ENCODE results near the gene SH3RF3.

DNA sequence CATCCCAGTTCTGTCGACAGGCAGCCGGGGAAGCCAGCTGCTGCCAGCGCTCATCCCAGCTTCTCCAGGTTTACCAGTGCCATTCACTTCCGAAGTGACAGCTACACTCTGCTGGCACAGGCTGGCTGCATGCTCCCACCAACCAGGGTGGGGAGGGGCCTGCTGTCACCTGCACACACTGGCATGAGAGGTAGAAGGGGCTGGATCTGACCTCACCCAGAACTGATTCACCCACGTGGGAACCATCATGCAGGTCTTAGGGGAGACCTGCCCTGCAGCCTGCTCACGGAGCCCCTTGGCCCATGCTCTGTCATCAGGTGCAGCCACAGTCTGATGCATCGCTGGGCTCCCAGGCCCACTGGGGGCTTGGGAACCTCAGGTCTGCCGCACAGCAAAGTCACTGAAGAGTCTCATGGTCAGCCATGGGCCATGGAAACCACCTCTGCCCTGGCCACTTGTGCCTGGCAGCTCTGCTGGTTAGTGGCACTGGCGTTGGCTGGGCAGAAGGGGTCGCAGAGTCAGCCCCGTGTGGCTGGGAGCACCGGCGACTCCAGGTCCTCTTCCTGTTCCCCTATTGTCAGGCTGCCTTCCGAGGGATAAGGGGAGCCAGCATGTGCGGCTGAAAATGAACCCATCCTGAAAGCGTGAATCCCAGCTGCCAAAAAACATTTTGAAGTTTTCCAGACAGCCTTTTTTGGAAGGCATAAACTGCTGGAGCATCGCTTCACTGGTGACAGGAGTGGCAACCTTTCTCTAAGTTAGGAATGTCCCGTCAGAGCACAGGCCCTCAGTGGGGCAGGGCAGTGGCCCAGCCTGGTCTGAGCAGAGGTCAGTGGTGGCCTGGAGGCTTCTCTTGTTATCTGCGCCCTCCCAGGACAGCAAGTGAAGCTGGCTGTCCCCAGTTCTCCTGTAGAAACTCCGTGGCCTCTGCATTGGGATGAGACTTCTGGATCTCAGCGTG, 327.0 kb downstream of the SH3RF3 start:
- no peak for TF ChIP-seq EZH2 (IDR thresholded peaks at IDR 0.05; ENCODE audit: insufficient read depth, low read length)
- TF ChIP-seq, protein P1, sequence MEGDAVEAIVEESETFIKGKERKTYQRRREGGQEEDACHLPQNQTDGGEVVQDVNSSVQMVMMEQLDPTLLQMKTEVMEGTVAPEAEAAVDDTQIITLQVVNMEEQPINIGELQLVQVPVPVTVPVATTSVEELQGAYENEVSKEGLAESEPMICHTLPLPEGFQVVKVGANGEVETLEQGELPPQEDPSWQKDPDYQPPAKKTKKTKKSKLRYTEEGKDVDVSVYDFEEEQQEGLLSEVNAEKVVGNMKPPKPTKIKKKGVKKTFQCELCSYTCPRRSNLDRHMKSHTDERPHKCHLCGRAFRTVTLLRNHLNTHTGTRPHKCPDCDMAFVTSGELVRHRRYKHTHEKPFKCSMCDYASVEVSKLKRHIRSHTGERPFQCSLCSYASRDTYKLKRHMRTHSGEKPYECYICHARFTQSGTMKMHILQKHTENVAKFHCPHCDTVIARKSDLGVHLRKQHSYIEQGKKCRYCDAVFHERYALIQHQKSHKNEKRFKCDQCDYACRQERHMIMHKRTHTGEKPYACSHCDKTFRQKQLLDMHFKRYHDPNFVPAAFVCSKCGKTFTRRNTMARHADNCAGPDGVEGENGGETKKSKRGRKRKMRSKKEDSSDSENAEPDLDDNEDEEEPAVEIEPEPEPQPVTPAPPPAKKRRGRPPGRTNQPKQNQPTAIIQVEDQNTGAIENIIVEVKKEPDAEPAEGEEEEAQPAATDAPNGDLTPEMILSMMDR (IDR thresholded peaks at IDR 0.05; ENCODE audit: insufficient read depth, low read depth, low read length) = no peak
